MCF 10A (cell line): ENCODE results near the gene FANCC. TPM values are rescaled to one million over a fixed set of nuclear protein-coding genes. Genes with fewer than 3 reads are reported as not detected.

Experiments used
- BruUV-seq: library from RNA; stranded (reverse); fragments of 400-500 nt; replicated peaks from 2 replicates; lab custom pipeline; 2021; lab: Mats Ljungman, UMichigan
- CTCF ChIA-PET: fragments of 300-600 bp; sonication (Branson Sonifier 250); formaldehyde crosslinking; extraction: SDS; loops from one replicate; lab custom pipeline; 2021; ENCODE audit warnings: antibody characterized with exemption, inconsistent platforms; lab: Yijun Ruan, JAX
- POLR2A ChIA-PET: fragments of 300-600, 350-650 bp; sonication (Branson Sonifier 250); formaldehyde crosslinking; extraction: SDS; loops from one replicate; lab custom pipeline; 2020; ENCODE audit warnings: antibody characterized with exemption, inconsistent platforms; lab: Yijun Ruan, JAX
- DNase-seq: peaks from one replicate; pipeline ENCODE4 v3.0.0-alpha.2; 2018; ENCODE audit not compliant: unreplicated experiment
- H3K27ac Mint-ChIP-seq: one replicate; pipeline ENCODE4 v1.8.0; 2022; ENCODE audit warnings: mild to moderate bottlenecking, low read depth, mixed read lengths; ENCODE audit not compliant: unreplicated experiment
- H3K27me3 Mint-ChIP-seq: one replicate; pipeline ENCODE4 v1.8.0; 2022; ENCODE audit warnings: mixed read lengths; ENCODE audit not compliant: insufficient read depth, unreplicated experiment
- H3K36me3 Mint-ChIP-seq: one replicate; pipeline ENCODE4 v1.8.0; 2022; ENCODE audit warnings: mild to moderate bottlenecking, moderate library complexity, mixed read lengths; ENCODE audit not compliant: insufficient read depth, unreplicated experiment
- H3K4me1 Mint-ChIP-seq: one replicate; pipeline ENCODE4 v1.8.0; 2022; ENCODE audit warnings: mixed read lengths; ENCODE audit not compliant: insufficient read depth, unreplicated experiment
- H3K4me3 Mint-ChIP-seq: one replicate; pipeline ENCODE4 v1.8.0; 2022; ENCODE audit warnings: mild to moderate bottlenecking, moderate library complexity, mixed read lengths; ENCODE audit not compliant: unreplicated experiment
- H3K9me3 Mint-ChIP-seq: one replicate; pipeline ENCODE4 v1.8.0; 2022; ENCODE audit warnings: mixed read lengths; ENCODE audit not compliant: unreplicated experiment
- intact Hi-C: fragments of 100-400 bp; cut with micrococcal nuclease; formaldehyde crosslinking; loops from 2 replicates; pipeline ENCODE4 v1.14.1; 2022
- total RNA-seq: library from RNA; stranded (reverse); gene quantifications from 2 replicates; pipeline ENCODE4 v1.2.3, GENCODE V29; 2022
- TF ChIP-seq, protein P1 (sequence below): fragments of 200-600 bp; IDR thresholded peaks from one replicate; pipeline ENCODE4 v1.8.0; 2022; ENCODE audit warnings: antibody characterized with exemption, mild to moderate bottlenecking; ENCODE audit not compliant: unreplicated experiment

FANCC gene
- total RNA-seq, 1 experiment from 2014 or later, result 12.1 TPM

DNA sequence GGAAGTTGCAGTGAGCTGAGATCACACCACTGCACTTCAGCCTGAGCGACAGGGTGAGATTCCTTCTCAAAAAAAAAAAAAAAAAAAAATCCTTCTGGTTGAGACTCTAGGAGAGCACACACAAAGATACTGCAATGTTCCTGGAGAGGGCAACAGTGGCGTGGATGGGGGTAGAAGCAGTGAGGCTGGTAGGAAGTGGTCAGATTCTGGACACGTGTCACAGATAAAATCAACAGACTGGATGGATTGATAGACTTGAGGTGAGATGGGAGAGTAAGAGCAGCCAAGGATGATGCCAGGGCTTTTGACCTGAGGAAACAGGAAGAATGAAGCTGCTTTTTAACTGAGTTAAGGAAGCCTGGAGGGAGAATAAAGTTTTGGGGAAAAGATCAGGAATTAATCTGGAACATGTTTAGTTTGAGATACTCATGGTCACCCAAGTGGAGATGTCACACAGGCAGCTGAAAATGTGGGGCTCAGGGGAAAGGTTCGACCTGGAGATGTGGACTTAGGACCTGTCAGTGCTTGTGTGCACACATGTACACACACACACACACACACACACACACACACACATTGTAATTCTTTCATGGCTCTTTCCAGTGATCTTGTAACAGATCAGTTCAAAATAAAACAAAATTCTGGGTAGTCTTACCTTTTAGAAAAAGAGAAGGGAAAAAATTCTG, 88.1 kb downstream of the FANCC start:
- no peak for DNase-seq
- POLR2A ChIA-PET, result no interaction called here
- no TSS peak for BruUV-seq
- H3K27me3 Mint-ChIP-seq, result no peaks in the 10 kb centered on the region
- CTCF ChIA-PET, result interaction anchor here (0.6 kb wide), 1 partner anchor 25 kb away, joined by 3 read pairs; no protein-coding TSS in a partner anchor
- no peaks in the 10 kb centered on the region for H3K4me1 Mint-ChIP-seq
- no peak overlapping the region for H3K4me3 Mint-ChIP-seq
- H3K36me3 Mint-ChIP-seq, result no peaks in the 10 kb centered on the region
- no peaks in the 10 kb centered on the region for H3K9me3 Mint-ChIP-seq
- intact Hi-C loops, result no loop called here
- no peak overlapping the region for H3K27ac Mint-ChIP-seq
- TF ChIP-seq, protein P1, sequence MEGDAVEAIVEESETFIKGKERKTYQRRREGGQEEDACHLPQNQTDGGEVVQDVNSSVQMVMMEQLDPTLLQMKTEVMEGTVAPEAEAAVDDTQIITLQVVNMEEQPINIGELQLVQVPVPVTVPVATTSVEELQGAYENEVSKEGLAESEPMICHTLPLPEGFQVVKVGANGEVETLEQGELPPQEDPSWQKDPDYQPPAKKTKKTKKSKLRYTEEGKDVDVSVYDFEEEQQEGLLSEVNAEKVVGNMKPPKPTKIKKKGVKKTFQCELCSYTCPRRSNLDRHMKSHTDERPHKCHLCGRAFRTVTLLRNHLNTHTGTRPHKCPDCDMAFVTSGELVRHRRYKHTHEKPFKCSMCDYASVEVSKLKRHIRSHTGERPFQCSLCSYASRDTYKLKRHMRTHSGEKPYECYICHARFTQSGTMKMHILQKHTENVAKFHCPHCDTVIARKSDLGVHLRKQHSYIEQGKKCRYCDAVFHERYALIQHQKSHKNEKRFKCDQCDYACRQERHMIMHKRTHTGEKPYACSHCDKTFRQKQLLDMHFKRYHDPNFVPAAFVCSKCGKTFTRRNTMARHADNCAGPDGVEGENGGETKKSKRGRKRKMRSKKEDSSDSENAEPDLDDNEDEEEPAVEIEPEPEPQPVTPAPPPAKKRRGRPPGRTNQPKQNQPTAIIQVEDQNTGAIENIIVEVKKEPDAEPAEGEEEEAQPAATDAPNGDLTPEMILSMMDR, result no peak

DNA sequence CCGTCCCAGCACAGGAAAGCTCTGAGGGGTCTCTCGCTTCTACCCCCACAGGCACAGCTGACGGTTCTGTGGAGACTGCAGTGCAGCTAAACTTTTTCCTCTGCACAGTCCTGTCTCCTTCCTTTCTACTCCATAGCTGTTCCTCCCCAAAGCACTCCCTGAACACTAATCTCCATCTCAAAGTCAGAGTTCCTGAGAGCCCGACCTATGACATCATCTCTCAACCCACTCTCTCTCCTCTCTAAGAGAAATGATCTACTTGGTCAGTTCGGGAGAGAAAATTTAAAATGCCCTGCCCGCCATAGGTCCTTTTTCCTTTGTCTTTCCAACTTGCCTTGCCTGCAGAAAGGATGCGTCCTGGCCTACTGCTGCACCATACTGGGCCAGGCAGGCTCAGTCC, 90.6 kb downstream of the FANCC start:
- no peak overlapping the region for H3K4me3 Mint-ChIP-seq
- no peaks in the 10 kb centered on the region for H3K36me3 Mint-ChIP-seq
- H3K27ac Mint-ChIP-seq, result no peak overlapping the region
- no TSS peak for BruUV-seq
- POLR2A ChIA-PET, result interaction anchor here (1.0 kb wide), 1 partner anchor 32 kb away, joined by 3 read pairs; no protein-coding TSS in a partner anchor
- TF ChIP-seq, protein P1, result no peak
- intact Hi-C loops, result no loop called here
- H3K4me1 Mint-ChIP-seq, result no peaks in the 10 kb centered on the region
- no peaks in the 10 kb centered on the region for H3K27me3 Mint-ChIP-seq
- no peaks in the 10 kb centered on the region for H3K9me3 Mint-ChIP-seq
- no peak for DNase-seq
- CTCF ChIA-PET, result no interaction called here

DNA sequence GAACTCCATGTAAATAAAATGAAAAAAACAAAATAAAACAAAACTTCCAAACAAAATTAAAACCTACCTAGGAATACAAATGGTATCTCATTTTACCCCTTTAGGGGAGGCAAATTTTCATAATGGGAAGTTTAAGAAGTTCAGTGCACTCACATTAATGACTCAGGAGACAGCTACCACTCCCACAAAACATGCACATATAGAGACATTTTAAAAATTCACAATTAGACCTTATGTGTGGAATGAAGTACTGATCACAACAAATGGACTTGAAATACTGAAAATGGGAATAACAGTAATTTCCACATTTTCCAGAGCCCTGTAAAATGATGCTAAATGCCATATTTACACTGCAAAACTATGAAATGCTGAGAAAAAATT, 91.8 kb downstream of the FANCC start:
- CTCF ChIA-PET, result no interaction called here
- H3K4me3 Mint-ChIP-seq, result no peak overlapping the region
- H3K9me3 Mint-ChIP-seq, result no peaks in the 10 kb centered on the region
- POLR2A ChIA-PET, result no interaction called here
- DNase-seq, result no peak
- intact Hi-C loops, result no loop called here
- H3K27ac Mint-ChIP-seq, result no peak overlapping the region
- H3K27me3 Mint-ChIP-seq, result no peaks in the 10 kb centered on the region
- BruUV-seq, result no TSS peak
- TF ChIP-seq, protein P1, result no peak
- no peaks in the 10 kb centered on the region for H3K4me1 Mint-ChIP-seq
- H3K36me3 Mint-ChIP-seq, result no peaks in the 10 kb centered on the region

DNA sequence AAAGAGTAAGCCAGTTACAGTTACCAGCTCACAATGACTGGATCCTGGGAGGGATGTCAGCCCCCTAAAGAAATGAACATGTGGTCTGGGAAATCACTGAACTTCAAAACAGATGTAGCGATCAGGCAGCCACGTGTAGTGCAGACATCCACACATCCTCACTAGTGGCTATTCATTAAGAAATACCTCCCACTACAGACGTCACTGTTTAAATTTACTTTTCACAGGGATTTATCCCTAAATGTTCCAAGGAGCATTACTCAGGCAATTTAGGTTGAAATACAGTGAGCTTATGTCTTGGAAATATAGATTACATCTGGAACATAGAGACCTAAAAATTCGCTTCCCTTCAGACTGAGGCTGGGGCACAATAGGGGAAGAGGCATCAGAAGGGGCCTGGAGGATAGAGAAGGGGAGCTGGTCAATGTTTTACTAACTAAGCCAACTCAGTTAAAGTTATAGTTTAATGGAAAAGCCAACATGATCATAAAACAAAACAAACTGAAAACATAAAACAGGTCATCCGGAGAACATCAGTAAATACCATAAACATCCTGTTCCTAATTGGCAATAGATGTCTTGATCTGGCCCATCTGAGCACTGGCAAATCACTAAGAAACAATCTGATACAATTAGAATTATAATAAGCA, 92.3 kb downstream of the FANCC start:
- intact Hi-C loops, result no loop called here
- ChIA-PET CTCF (no interaction called here), POLR2A (no interaction called here)
- Mint-ChIP-seq H3K27ac (no peak overlapping the region), H3K9me3 (no peaks in the 10 kb centered on the region), H3K27me3 (no peaks in the 10 kb centered on the region), H3K4me1 (no peaks in the 10 kb centered on the region), H3K36me3 (no peaks in the 10 kb centered on the region), H3K4me3 (no peak overlapping the region)
- TF ChIP-seq, protein P1, result no peak
- BruUV-seq, result no TSS peak
- no peak for DNase-seq
